GM19328 (cell line): ENCODE measurements around the gene FTO.
"Not testable (repeated sequence)": the region's sequence is repeated elsewhere in the genome, so short reads cannot be mapped to it uniquely, and the experiment has no call there.

ENCODE experiments used
- ATAC-seq: cut with Tn5 transposase; IDR thresholded peaks from one replicate; pipeline ENCODE4 v1.9.1; 2021; ENCODE audit warnings: mild to moderate bottlenecking, moderate library complexity; ENCODE audit not compliant: unreplicated experiment

Gene FTO

GRCh38 chr16:54165174-54165911, 461.4 kb downstream of the FTO start:
- no peak for ATAC-seq

- ATAC-seq = no peak
Measured at GRCh38 chr16:54165912-54166865, 462.2 kb downstream of the FTO start.

- ATAC-seq = no peak
Measured at GRCh38 chr16:54169112-54169511, 465.2 kb downstream of the FTO start.

GRCh38 chr16:54171626-54172537, 467.9 kb downstream of the FTO start:
- ATAC-seq = no peak

- ATAC-seq = no peak
Measured at GRCh38 chr16:54173490-54173889, 469.5 kb downstream of the FTO start.

GRCh38 chr16:54174201-54174600, 470.2 kb downstream of the FTO start:
- no peak for ATAC-seq

GRCh38 chr16:54174750-54175149, 470.8 kb downstream of the FTO start:
- ATAC-seq = no peak

- no peak for ATAC-seq
Measured at GRCh38 chr16:54175169-54175551, 471.2 kb downstream of the FTO start.

GRCh38 chr16:54175552-54176375, 471.8 kb downstream of the FTO start:
- no peak for ATAC-seq

GRCh38 chr16:54176376-54176901, 472.5 kb downstream of the FTO start:
- no peak for ATAC-seq

GRCh38 chr16:54177052-54177861, 473.3 kb downstream of the FTO start:
- no peak for ATAC-seq

- no peak for ATAC-seq
Measured at GRCh38 chr16:54177862-54178477, 474.0 kb downstream of the FTO start.

GRCh38 chr16:54178478-54178976, 474.6 kb downstream of the FTO start:
- ATAC-seq = no peak

GRCh38 chr16:54180421-54181359, 476.7 kb downstream of the FTO start:
- ATAC-seq = no peak

GRCh38 chr16:54181683-54182329, 477.9 kb downstream of the FTO start:
- not testable (repeated sequence) for ATAC-seq

GRCh38 chr16:54185045-54185444, 481.1 kb downstream of the FTO start:
- ATAC-seq = no peak

GRCh38 chr16:54191163-54191562, 487.2 kb downstream of the FTO start:
- no peak for ATAC-seq
